GM23338 (cell line): ENCODE data around the gene FADD.

Experiments
- CREB1 ChIP-seq: fragments of 250-450 bp; sonication (Bioruptor Pico); IDR thresholded peaks from 2 replicates; pipeline ENCODE4 v1.5.0; 2020; ENCODE audit warnings: low read depth, mild to moderate bottlenecking, moderate library complexity
- EZH2 ChIP-seq: fragments of 200-600 bp; sonication (generic); IDR thresholded peaks from one replicate; pipeline ENCODE4 v1.8.0; 2017; ENCODE audit warnings: antibody characterized with exemption, mild to moderate bottlenecking, low read depth; ENCODE audit not compliant: unreplicated experiment
- EZH2phosphoT487 ChIP-seq: fragments of 200-600 bp; sonication (generic); IDR thresholded peaks from one replicate; pipeline ENCODE4 v1.8.1; 2018; ENCODE audit warnings: antibody characterized with exemption; ENCODE audit not compliant: unreplicated experiment
- JUNB ChIP-seq: IDR thresholded peaks from one replicate; pipeline ENCODE4 v1.6.1; 2016; ENCODE audit warnings: antibody characterized with exemption; ENCODE audit not compliant: unreplicated experiment
- POLR2AphosphoS5 ChIP-seq: IDR thresholded peaks from 2 replicates; pipeline ENCODE4 v1.6.1; 2016; ENCODE audit warnings: antibody characterized with exemption, low read depth
- ZNF331 ChIP-seq: fragments of 250-450 bp; sonication (Bioruptor Pico); IDR thresholded peaks from 2 replicates; pipeline ENCODE4 v1.5.0; 2020; ENCODE audit warnings: low read depth, mild to moderate bottlenecking, moderate library complexity
- TF ChIP-seq, protein P1 (sequence below), 2 experiments: fragments of 200-600 bp in 1 of 2; sonication (generic) in 1 of 2; conservative IDR thresholded peaks; 2 replicates each; pipeline versions ENCODE4 v1.5.1 to v1.6.1; 2016 to 2017; ENCODE audit warnings: antibody characterized with exemption in 2 of 2, low read depth in 2 of 2, mild to moderate bottlenecking in 2 of 2, moderate library complexity in 1 of 2
- TF ChIP-seq, protein P2 (sequence below): fragments of 250-450 bp; sonication (Bioruptor Pico); IDR thresholded peaks from 2 replicates; pipeline ENCODE4 v1.5.0; 2020; ENCODE audit warnings: mild to moderate bottlenecking, moderate library complexity

DNA sequence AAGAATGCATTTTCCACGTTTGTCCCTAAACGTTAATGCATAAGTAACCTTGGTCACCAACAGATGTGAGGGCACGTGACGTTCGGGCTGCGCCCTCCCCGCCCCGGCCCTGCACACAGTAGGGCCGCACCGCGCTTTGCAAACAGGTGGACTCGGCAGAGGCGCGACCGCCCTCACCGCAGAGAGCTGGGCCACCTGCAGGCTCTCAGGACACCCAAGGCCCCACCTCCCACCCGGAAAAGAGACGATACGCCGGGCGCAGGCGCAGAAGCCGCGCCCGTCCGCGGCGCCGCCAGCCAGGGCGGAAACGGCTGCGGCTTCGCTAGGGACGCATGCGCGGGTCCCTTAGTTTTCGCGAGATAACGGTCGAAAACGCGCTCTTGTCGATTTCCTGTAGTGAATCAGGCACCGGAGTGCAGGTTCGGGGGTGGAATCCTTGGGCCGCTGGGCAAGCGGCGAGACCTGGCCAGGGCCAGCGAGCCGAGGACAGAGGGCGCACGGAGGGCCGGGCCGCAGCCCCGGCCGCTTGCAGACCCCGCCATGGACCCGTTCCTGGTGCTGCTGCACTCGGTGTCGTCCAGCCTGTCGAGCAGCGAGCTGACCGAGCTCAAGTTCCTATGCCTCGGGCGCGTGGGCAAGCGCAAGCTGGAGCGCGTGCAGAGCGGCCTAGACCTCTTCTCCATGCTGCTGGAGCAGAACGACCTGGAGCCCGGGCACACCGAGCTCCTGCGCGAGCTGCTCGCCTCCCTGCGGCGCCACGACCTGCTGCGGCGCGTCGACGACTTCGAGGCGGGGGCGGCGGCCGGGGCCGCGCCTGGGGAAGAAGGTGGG is at the start of gene FADD:
- TF ChIP-seq, protein P1, sequence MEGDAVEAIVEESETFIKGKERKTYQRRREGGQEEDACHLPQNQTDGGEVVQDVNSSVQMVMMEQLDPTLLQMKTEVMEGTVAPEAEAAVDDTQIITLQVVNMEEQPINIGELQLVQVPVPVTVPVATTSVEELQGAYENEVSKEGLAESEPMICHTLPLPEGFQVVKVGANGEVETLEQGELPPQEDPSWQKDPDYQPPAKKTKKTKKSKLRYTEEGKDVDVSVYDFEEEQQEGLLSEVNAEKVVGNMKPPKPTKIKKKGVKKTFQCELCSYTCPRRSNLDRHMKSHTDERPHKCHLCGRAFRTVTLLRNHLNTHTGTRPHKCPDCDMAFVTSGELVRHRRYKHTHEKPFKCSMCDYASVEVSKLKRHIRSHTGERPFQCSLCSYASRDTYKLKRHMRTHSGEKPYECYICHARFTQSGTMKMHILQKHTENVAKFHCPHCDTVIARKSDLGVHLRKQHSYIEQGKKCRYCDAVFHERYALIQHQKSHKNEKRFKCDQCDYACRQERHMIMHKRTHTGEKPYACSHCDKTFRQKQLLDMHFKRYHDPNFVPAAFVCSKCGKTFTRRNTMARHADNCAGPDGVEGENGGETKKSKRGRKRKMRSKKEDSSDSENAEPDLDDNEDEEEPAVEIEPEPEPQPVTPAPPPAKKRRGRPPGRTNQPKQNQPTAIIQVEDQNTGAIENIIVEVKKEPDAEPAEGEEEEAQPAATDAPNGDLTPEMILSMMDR (conservative IDR thresholded peaks at IDR 0.05; ENCODE audit: low read depth in 2 of 2), result no peak
- TF ChIP-seq, protein P2, sequence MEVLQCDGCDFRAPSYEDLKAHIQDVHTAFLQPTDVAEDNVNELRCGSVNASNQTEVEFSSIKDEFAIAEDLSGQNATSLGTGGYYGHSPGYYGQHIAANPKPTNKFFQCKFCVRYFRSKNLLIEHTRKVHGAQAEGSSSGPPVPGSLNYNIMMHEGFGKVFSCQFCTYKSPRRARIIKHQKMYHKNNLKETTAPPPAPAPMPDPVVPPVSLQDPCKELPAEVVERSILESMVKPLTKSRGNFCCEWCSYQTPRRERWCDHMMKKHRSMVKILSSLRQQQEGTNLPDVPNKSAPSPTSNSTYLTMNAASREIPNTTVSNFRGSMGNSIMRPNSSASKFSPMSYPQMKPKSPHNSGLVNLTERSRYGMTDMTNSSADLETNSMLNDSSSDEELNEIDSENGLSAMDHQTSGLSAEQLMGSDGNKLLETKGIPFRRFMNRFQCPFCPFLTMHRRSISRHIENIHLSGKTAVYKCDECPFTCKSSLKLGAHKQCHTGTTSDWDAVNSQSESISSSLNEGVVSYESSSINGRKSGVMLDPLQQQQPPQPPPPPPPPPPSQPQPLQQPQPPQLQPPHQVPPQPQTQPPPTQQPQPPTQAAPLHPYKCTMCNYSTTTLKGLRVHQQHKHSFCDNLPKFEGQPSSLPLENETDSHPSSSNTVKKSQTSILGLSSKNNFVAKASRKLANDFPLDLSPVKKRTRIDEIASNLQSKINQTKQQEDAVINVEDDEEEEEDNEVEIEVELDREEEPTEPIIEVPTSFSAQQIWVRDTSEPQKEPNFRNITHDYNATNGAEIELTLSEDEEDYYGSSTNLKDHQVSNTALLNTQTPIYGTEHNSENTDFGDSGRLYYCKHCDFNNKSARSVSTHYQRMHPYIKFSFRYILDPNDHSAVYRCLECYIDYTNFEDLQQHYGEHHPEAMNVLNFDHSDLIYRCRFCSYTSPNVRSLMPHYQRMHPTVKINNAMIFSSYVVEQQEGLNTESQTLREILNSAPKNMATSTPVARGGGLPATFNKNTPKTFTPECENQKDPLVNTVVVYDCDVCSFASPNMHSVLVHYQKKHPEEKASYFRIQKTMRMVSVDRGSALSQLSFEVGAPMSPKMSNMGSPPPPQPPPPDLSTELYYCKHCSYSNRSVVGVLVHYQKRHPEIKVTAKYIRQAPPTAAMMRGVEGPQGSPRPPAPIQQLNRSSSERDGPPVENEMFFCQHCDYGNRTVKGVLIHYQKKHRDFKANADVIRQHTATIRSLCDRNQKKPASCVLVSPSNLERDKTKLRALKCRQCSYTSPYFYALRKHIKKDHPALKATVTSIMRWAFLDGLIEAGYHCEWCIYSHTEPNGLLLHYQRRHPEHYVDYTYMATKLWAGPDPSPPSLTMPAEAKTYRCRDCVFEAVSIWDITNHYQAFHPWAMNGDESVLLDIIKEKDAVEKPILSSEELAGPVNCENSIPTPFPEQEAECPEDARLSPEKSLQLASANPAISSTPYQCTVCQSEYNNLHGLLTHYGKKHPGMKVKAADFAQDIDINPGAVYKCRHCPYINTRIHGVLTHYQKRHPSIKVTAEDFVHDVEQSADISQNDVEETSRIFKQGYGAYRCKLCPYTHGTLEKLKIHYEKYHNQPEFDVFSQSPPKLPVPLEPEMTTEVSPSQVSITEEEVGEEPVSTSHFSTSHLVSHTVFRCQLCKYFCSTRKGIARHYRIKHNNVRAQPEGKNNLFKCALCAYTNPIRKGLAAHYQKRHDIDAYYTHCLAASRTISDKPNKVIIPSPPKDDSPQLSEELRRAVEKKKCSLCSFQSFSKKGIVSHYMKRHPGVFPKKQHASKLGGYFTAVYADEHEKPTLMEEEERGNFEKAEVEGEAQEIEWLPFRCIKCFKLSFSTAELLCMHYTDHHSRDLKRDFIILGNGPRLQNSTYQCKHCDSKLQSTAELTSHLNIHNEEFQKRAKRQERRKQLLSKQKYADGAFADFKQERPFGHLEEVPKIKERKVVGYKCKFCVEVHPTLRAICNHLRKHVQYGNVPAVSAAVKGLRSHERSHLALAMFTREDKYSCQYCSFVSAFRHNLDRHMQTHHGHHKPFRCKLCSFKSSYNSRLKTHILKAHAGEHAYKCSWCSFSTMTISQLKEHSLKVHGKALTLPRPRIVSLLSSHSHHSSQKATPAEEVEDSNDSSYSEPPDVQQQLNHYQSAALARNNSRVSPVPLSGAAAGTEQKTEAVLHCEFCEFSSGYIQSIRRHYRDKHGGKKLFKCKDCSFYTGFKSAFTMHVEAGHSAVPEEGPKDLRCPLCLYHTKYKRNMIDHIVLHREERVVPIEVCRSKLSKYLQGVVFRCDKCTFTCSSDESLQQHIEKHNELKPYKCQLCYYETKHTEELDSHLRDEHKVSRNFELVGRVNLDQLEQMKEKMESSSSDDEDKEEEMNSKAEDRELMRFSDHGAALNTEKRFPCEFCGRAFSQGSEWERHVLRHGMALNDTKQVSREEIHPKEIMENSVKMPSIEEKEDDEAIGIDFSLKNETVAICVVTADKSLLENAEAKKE (CRISPR knock-in tag), result no peak
- TF ChIP-seq POLR2AphosphoS5 (peak; percentile 89), JUNB (no peak), ZNF331 (CRISPR knock-in tag) (no peak), CREB1 (CRISPR knock-in tag) (no peak), EZH2 (no peak), EZH2phosphoT487 (no peak)
